CD4-positive, alpha-beta T cell (primary cell): Measurements from ENCODE around the gene HDLBP. TPM values are rescaled to one million over a fixed set of nuclear protein-coding genes. Genes with fewer than 3 reads are reported as not detected.

Source experiments
- ATAC-seq: fragments of 200-7000 bp; cut with Tn5 transposase; one replicate; pipeline ENCODE4 v1.10.0; 2022; ENCODE audit warnings: mild to moderate bottlenecking; ENCODE audit not compliant: poor library complexity
- CTCF ChIA-PET: fragments of 350-600 bp; sonication (Branson Sonifier 250); formaldehyde crosslinking; loops from one replicate; lab custom pipeline; 2021; ENCODE audit warnings: antibody characterized with exemption, inconsistent platforms; lab: Charles Lee
- POLR2A ChIA-PET: fragments of 350-600 bp; sonication (Branson Sonifier 250); formaldehyde crosslinking; loops from one replicate; lab custom pipeline; 2021; ENCODE audit warnings: antibody characterized with exemption, inconsistent platforms; lab: Charles Lee
- DNase-seq, 14 experiments: peaks; one replicate each; pipeline ENCODE4 v3.0.0-alpha.2; 2013 to 2020; ENCODE audit warnings: mixed read lengths in 2 of 14
- H3K27ac ChIP-seq, 2 donors: one replicate each; pipeline versions ENCODE4 v1.5.1 to v1.7.0; 2013; ENCODE audit warnings: low read length in 2 of 2, low read depth in 1 of 2, mild to moderate bottlenecking in 1 of 2
- H3K27me3 ChIP-seq, 2 experiments: 1 replicate in 1 of 2; 2 replicates in 1 of 2; pipeline versions ENCODE4 v1.6.1 to v1.7.0; 2013; ENCODE audit warnings: low read length in 2 of 2, control low read depth in 1 of 2, mild to moderate bottlenecking in 1 of 2, moderate library complexity in 1 of 2; ENCODE audit not compliant: insufficient read depth in 2 of 2, control insufficient read depth in 1 of 2
- H3K36me3 ChIP-seq: one replicate; pipeline ENCODE4 v1.6.1; 2013; ENCODE audit warnings: low read length, control low read depth; ENCODE audit not compliant: insufficient read depth
- H3K4me1 ChIP-seq: one replicate; pipeline ENCODE4 v1.6.1; 2013; ENCODE audit warnings: low read length, control low read depth; ENCODE audit not compliant: insufficient read depth
- H3K4me3 ChIP-seq: one replicate; pipeline ENCODE4 v1.5.1; 2013; ENCODE audit warnings: mild to moderate bottlenecking, low read length, moderate library complexity
- H3K9me3 ChIP-seq, 2 experiments: 1 replicate in 1 of 2; 2 replicates in 1 of 2; pipeline versions ENCODE4 v1.6.1 to v1.7.0; 2013; ENCODE audit warnings: low read length in 2 of 2, mild to moderate bottlenecking in 2 of 2, control low read depth in 1 of 2, moderate library complexity in 1 of 2; ENCODE audit not compliant: control insufficient read depth in 1 of 2, insufficient read depth in 1 of 2
- H3K27ac Mint-ChIP-seq: one replicate; pipeline ENCODE4 v1.8.0; 2020; ENCODE audit warnings: mixed read lengths
- H3K27me3 Mint-ChIP-seq: one replicate; pipeline ENCODE4 v1.8.0; 2021; ENCODE audit warnings: mixed read lengths
- H3K36me3 Mint-ChIP-seq: one replicate; pipeline ENCODE4 v1.8.0; 2021; ENCODE audit warnings: low read depth, mixed read lengths
- H3K4me1 Mint-ChIP-seq: one replicate; pipeline ENCODE4 v1.8.0; 2021; ENCODE audit warnings: low read depth, mixed read lengths
- H3K4me3 Mint-ChIP-seq: one replicate; pipeline ENCODE4 v1.8.0; 2020; ENCODE audit warnings: mild to moderate bottlenecking, mixed read lengths
- H3K9me3 Mint-ChIP-seq: one replicate; pipeline ENCODE4 v1.8.0; 2020; ENCODE audit warnings: mixed read lengths
- intact Hi-C, 2 experiments: fragments of 100-400 bp; cut with DNase I in 1 of 2; cut with micrococcal nuclease in 1 of 2; formaldehyde crosslinking; loops; one replicate each; pipeline versions ENCODE4 v1.15.1 to v1.9.0; 2023 to 2025; cut with DNase I, micrococcal nuclease
- total RNA-seq, 174 experiments: library from RNA in 2 of 174; stranded (reverse) in 2 of 174; gene quantifications; one replicate each; pipeline ENCODE4 v1.2.3 and lab custom pipeline; 2021 to 2026
- TF ChIP-seq, protein P1 (sequence below): fragments of 200-600 bp; IDR thresholded peaks from one replicate; pipeline ENCODE4 v1.8.0; 2022; ENCODE audit warnings: antibody characterized with exemption, mild to moderate bottlenecking

The HDLBP gene
- total RNA-seq, 2 experiments from 2014 or later, result 82.0 to 97.9 TPM

DNA sequence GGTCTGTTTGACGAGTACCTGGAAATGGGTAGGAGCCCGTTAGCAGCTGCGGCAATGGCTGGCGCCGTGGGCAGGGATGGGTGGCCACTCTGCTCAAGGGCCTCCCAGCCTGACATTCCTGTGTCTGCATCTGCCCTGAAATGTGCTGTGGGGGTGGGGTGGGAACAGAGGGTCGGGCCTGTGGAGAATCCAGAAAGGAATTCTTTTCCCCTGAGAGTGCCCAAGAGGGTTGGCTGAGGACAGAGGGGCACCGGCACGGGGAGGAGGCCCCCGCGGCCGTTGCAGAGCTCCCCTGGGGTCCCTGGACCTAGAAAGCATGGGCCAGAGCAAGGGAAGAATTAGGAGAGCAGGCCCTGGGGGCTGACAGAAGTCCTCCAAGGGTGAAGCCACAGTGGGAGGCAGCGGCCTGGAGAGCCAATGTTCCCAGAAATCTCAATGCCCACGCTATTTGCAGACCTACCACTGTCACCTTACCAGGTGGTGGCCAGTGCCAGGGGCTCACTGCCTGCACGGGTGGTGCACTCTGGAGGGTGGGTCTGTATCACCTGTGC, 99.2 kb downstream of the HDLBP start:
- POLR2A ChIA-PET, result interaction anchor here (0.9 to 1.2 kb wide), 3 partner anchors 9 to 138 kb away, joined by 3 to 4 read pairs (median 3); partner anchors contain the start of gene HDLBP
- TF ChIP-seq, protein P1, sequence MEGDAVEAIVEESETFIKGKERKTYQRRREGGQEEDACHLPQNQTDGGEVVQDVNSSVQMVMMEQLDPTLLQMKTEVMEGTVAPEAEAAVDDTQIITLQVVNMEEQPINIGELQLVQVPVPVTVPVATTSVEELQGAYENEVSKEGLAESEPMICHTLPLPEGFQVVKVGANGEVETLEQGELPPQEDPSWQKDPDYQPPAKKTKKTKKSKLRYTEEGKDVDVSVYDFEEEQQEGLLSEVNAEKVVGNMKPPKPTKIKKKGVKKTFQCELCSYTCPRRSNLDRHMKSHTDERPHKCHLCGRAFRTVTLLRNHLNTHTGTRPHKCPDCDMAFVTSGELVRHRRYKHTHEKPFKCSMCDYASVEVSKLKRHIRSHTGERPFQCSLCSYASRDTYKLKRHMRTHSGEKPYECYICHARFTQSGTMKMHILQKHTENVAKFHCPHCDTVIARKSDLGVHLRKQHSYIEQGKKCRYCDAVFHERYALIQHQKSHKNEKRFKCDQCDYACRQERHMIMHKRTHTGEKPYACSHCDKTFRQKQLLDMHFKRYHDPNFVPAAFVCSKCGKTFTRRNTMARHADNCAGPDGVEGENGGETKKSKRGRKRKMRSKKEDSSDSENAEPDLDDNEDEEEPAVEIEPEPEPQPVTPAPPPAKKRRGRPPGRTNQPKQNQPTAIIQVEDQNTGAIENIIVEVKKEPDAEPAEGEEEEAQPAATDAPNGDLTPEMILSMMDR, result no peak
- peaks cover 13% of the 10 kb centered on the region for H3K4me1 ChIP-seq
- Mint-ChIP-seq H3K36me3 (no peaks in the 10 kb centered on the region), H3K4me3 (peak overlapping the region; percentile 88), H3K9me3 (no peaks in the 10 kb centered on the region), H3K27ac (peak overlapping the region; percentile 53), H3K4me1 (peaks cover 23% of the 10 kb centered on the region), H3K27me3 (no peaks in the 10 kb centered on the region)
- no peaks in the 10 kb centered on the region for H3K9me3 ChIP-seq
- CTCF ChIA-PET, result interaction anchor here (1.3 kb wide), 1 partner anchor 365 kb away, joined by 3 read pairs; no protein-coding TSS in a partner anchor
- no peaks in the 10 kb centered on the region for H3K27me3 ChIP-seq
- no peak for DNase-seq
- H3K4me3 ChIP-seq, result no peak overlapping the region
- no peaks in the 10 kb centered on the region for H3K36me3 ChIP-seq
- H3K27ac ChIP-seq, result no peak overlapping the region
- peak; percentile 12 for ATAC-seq
- intact Hi-C loops, result loop anchor here (5.0 to 10.0 kb wide), 3 partner anchors 119 to 661 kb away; partner anchors contain the start of gene ANKMY1 (in 1 of the 2)

DNA sequence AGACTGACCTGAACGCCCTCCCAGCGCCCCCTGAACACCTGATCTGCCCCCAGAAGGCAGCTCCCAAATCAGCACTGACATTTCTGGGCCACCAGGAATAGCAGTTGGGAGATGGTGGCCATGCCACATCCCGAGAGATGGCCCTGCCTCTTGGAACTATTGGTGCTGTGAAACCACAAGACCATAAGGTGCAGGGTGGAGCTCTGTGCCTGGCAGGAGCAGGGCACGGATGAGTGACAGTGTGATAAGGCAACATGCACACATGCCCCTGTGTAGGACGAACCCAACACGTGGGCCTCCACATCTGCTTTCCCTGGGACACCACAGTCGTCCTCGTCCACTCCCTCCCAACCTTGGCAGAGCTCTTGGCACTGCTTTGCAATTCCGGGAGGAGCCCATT, 100.1 kb downstream of the HDLBP start:
- Mint-ChIP-seq H3K27me3 (no peaks in the 10 kb centered on the region), H3K36me3 (no peaks in the 10 kb centered on the region), H3K9me3 (no peaks in the 10 kb centered on the region), H3K27ac (no peak overlapping the region), H3K4me1 (peaks cover 23% of the 10 kb centered on the region), H3K4me3 (peak overlapping the region; percentile 38)
- TF ChIP-seq, protein P1, result no peak
- POLR2A ChIA-PET, result no interaction called here
- no peak overlapping the region for H3K4me3 ChIP-seq
- intact Hi-C loops, result loop anchor here (5.0 to 10.0 kb wide), 3 partner anchors 118 to 661 kb away; partner anchors contain the start of gene ANKMY1 (in 1 of the 2)
- no peak overlapping the region for H3K27ac ChIP-seq
- no peaks in the 10 kb centered on the region for H3K27me3 ChIP-seq
- H3K4me1 ChIP-seq, result peaks cover 13% of the 10 kb centered on the region
- H3K9me3 ChIP-seq, result no peaks in the 10 kb centered on the region
- H3K36me3 ChIP-seq, result no peaks in the 10 kb centered on the region
- CTCF ChIA-PET, result no interaction called here
- ATAC-seq (peak; percentile 26), DNase-seq (no peak)

DNA sequence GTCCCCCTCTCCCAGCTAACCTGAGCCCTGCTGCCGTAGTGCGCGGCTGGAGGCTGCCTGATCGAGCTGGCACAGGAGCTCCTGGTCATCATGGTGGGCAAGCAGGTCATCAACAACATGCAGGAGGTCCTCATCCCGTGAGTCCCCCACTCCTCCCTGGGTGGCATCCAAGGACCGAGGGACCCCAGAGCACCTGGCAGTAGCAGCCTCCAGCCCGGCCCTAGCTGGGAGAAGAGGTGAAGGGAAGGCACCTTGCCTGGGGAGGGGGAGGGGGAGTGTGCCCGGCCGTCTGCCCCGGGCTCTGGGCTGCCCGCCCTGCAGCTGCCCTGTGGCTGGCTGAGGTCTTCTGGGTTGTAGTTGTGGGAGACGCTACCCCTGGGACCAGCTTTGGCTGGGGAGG, 100.7 kb downstream of the HDLBP start:
- Histone ChIP-seq H3K4me3 (no peak overlapping the region), H3K27ac (no peak overlapping the region), H3K27me3 (no peaks in the 10 kb centered on the region), H3K4me1 (peaks cover 13% of the 10 kb centered on the region), H3K9me3 (no peaks in the 10 kb centered on the region), H3K36me3 (no peaks in the 10 kb centered on the region)
- Mint-ChIP-seq H3K36me3 (no peaks in the 10 kb centered on the region), H3K27me3 (no peaks in the 10 kb centered on the region), H3K4me1 (peaks cover 18% of the 10 kb centered on the region), H3K4me3 (no peak overlapping the region), H3K27ac (no peak overlapping the region), H3K9me3 (no peaks in the 10 kb centered on the region)
- DNase-seq, result no peak
- POLR2A ChIA-PET, result no interaction called here
- CTCF ChIA-PET, result no interaction called here
- no peak for ATAC-seq
- intact Hi-C loops, result loop anchor here (5.0 to 10.0 kb wide), 3 partner anchors 117 to 660 kb away; partner anchors contain the start of gene ANKMY1 (in 1 of the 2)
- TF ChIP-seq, protein P1, result no peak
